ENCODE measurements around the gene IL34. TPM values are rescaled to one million over a fixed set of nuclear protein-coding genes. Genes with fewer than 3 reads are reported as not detected.

Gene IL34
- total RNA-seq, 1 donor: 1.7 TPM

- no peak overlapping the region for H3K4me3 ChIP-seq (ENCODE audit: low read depth, low read length)
- no peak for DNase-seq (ENCODE audit: low read depth)
- TF ChIP-seq, protein P1, sequence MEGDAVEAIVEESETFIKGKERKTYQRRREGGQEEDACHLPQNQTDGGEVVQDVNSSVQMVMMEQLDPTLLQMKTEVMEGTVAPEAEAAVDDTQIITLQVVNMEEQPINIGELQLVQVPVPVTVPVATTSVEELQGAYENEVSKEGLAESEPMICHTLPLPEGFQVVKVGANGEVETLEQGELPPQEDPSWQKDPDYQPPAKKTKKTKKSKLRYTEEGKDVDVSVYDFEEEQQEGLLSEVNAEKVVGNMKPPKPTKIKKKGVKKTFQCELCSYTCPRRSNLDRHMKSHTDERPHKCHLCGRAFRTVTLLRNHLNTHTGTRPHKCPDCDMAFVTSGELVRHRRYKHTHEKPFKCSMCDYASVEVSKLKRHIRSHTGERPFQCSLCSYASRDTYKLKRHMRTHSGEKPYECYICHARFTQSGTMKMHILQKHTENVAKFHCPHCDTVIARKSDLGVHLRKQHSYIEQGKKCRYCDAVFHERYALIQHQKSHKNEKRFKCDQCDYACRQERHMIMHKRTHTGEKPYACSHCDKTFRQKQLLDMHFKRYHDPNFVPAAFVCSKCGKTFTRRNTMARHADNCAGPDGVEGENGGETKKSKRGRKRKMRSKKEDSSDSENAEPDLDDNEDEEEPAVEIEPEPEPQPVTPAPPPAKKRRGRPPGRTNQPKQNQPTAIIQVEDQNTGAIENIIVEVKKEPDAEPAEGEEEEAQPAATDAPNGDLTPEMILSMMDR (IDR thresholded peaks at IDR 0.05; ENCODE audit: insufficient read depth, low read depth, low read length): no peak
Observed at GRCh38 chr16:70647441-70648359, 1.3 kb downstream of the IL34 start.

DNA sequence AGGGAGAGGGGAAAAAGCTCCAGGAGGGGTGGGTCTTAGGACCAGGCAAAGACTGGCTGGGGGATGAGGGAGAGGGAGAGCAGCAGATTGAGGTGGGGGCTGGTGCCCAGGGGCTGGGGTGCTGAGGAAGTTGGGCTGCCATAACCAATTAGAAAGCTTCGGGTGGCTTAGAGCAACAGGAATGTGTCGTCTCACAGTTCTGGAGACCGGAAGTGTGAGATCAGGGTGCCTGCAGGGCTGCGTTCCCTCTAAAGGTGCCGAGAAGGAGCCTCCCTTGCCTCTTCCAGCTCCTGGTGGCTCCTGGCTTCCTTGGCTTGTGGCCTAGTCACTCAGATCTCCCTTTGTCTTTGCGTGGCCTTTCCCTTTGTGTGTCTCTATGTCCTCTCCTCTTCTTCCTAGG, 2.2 kb downstream of the IL34 start:
- TF ChIP-seq, protein P1 (IDR thresholded peaks at IDR 0.05; ENCODE audit: insufficient read depth, low read depth, low read length): no peak
- no peak overlapping the region for H3K4me3 ChIP-seq (ENCODE audit: low read depth, low read length)
- DNase-seq (ENCODE audit: low read depth): no peak

- no peak overlapping the region for H3K4me3 ChIP-seq (ENCODE audit: low read depth, low read length)
- TF ChIP-seq, protein P1 (IDR thresholded peaks at IDR 0.05; ENCODE audit: insufficient read depth, low read depth, low read length): no peak
- no peak for DNase-seq (ENCODE audit: low read depth)
Observed at GRCh38 chr16:70649300-70649699, 2.9 kb downstream of the IL34 start.

DNA sequence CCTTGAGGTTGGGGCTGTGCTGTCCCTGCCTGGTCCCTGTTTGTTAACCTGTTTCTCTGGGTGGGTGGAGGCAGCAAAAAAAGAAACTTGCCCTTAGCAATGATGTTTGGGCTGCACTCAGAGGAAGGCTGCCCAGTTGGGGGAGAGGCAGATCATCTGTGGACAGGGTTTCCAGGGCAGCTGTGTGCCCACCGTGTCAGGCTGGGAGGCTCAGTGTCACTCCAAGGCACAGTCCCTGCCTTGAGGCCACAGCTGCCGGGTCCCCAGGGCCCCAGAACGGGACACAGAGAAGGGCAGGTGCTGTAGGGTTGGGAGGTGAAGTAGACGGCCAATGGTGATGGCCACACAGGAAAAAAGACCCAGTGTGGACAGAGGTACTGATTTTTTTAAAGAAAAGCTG, 3.9 kb downstream of the IL34 start:
- DNase-seq (ENCODE audit: low read depth): no peak
- H3K4me3 ChIP-seq (ENCODE audit: low read depth, low read length): no peak overlapping the region
- TF ChIP-seq, protein P1 (IDR thresholded peaks at IDR 0.05; ENCODE audit: insufficient read depth, low read depth, low read length): no peak

DNA sequence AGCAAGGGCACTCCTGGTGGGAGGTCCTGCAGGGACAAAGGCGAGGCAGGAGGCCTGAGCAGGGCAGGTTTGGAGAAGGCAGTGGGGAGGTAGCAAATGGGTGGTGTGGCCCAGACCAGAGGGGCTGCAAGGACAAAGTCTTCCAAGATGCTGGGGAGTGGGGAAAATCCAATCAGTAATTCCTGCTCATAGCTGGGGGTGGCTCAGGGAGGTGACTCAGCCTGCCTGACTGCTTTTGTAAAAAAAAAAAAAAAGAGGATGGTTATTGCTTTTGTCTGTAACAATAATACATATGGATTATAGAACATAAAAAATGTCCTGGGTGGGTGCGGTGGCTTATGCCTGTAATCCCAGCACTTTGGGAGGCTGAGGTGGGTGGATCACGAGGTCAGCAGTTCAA, 5.2 kb downstream of the IL34 start:
- DNase-seq (ENCODE audit: low read depth): no peak

GRCh38 chr16:70652322-70652721, 6.0 kb downstream of the IL34 start:
- TF ChIP-seq, protein P1 (IDR thresholded peaks at IDR 0.05; ENCODE audit: insufficient read depth, low read depth, low read length): no peak
- H3K4me3 ChIP-seq (ENCODE audit: low read depth, low read length): no peak overlapping the region
- DNase-seq (ENCODE audit: low read depth): no peak

More for the DNA sequence above, 5.2 kb downstream of the IL34 start:
- no peak overlapping the region for H3K4me3 ChIP-seq (ENCODE audit: low read depth, low read length)
- TF ChIP-seq, protein P1 (IDR thresholded peaks at IDR 0.05; ENCODE audit: insufficient read depth, low read depth, low read length): no peak

Measured in fibroblast of villous mesenchyme (primary cell).